Mesenteric fat pad (tissue), 1 donor: Measurements from ENCODE around the gene GSE1. TPM values are rescaled to one million over a fixed set of nuclear protein-coding genes. Genes with fewer than 3 reads are reported as not detected.

Source experiments
- DNase-seq: peaks from one replicate; pipeline ENCODE4 v3.0.0-alpha.2; 2020; ENCODE audit warnings: low spot score
- total RNA-seq: library from RNA; stranded (reverse); fragmentation: NEBNext Ultra II Directional; extraction: Animal tissue kit (Norgen Biotek cat#: 25700); gene quantifications from one replicate; pipeline ENCODE4 v1.2.1, GENCODE V29; 2021
- donor health status: DM: yes; HTN: yes; CAD: no.

Gene GSE1
- total RNA-seq, 1 donor from 2014 or later: 129 TPM

DNA sequence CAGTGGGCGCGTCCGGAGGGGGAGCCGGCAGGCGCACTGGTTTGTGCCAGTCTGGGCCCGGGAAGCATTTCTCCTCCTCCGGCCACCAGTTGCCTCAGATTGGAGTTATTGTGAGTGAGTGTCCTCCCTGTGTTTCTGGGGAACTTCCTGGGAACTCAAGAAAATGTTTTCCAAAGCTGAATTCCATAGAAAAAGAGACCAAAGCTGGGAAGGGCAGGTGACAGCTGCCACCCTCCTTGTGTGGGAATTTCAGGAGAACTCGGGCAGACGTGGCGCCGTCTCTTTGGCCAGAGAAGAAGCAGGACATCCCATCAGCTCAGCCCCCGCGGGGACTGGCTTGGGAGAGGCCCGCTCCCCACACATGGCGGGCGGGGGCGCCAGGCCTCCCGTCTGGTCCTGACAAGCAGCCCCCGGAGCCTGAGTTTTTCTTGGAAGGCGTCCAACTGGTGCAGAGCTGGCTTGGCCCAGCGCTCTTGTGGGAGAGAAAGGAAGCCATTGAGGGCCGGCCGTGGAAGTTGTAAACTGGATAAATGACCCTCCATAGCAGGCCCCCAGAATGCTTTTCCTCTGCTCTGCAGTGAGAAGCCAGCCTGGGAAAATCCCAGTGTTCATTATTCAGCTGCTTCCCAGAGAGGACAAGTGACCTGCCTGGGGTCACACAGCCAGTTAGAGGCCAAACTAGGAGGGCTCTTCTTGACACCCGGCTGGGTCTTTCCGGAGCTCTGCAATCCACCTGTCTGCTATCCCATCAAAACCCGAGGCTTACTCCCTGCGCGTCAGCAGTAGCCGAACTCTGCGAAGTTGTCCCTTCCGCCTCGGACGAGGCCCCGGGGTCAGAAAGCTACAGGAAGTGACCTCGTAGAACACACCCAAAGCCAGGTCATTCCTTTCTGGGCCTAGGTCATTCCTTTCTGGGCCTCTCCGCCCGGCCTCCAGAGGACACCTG lies 39.2 kb upstream of the GSE1 start:
- DNase-seq: no peak

DNA sequence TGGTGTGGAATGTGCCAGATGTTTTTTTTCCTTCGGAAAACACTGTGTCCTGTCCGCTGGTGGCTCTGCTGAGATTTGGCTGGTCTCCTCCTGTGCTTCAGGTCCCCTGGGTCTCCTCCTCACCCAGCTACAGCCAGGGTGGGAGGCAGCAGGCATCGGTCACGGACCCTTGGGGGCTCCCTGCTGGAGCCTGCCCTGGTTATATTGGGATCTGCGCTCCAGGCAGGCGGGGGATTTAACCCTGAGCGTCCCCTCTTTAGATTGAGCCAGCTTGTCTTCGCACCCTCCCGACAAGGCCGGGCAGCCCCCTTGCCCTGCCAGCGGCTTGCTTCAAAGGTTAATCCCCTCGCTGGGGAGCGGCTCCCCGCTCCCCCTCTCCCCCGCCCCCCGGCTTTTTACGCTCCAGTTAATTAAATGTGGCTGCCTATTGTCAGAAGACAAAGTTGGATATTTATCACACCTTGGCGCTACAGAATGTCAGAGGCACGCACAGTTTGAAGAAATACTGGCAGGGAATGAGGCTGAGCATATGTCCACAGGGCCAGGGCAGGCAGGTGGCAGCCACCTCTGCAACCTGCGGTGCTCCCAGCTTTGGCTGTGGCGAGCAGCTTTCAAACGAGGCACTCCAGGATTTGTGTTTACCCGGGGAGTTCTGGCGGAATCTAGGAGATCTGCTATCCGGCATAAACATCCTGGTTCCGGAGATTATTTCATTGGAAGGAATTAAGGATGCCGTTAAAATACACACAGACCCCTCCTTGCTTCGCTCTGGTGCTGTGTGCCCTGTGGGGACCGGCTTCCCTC lies 38.2 kb upstream of the GSE1 start:
- no peak for DNase-seq

DNA sequence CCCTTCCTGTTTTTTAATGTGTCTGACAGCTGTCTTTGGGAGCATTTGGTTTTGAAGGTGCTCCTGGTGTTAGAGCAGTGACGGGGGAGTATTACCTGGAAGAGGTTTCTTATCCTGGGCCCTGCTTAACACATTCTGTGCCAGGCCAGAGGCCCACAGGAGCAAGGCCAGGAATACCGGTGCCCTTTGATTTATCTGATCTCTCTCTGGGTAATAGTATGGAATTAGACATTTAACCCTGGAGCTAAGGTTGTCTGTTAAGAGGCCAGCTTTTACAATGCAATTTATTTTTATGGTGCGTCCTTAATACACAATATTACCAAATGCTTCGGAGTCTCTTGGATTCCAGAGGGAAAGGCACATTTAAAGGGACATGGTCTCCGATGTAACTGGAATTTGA lies 37.2 kb upstream of the GSE1 start:
- no peak for DNase-seq

DNA sequence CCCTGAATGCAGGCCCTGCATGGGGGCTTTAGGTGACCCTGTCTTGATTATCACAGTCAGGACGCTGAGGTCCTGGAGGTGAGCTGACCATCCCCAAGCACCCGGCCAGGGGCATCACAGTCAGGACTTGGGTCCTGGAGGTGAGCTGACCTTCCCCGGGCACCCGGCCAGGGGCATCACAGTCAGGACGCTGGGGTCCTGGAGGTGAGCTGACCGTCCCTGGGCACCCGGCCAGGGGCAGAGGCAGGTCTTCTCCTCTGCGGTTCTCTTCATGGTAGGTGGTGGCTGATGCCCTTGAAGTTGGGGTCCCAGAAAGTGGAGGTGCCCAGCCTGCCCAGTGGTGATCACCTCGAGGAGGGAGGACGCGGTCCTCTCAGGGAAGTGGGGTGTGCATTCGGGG lies 36.2 kb upstream of the GSE1 start:
- DNase-seq: no peak

DNA sequence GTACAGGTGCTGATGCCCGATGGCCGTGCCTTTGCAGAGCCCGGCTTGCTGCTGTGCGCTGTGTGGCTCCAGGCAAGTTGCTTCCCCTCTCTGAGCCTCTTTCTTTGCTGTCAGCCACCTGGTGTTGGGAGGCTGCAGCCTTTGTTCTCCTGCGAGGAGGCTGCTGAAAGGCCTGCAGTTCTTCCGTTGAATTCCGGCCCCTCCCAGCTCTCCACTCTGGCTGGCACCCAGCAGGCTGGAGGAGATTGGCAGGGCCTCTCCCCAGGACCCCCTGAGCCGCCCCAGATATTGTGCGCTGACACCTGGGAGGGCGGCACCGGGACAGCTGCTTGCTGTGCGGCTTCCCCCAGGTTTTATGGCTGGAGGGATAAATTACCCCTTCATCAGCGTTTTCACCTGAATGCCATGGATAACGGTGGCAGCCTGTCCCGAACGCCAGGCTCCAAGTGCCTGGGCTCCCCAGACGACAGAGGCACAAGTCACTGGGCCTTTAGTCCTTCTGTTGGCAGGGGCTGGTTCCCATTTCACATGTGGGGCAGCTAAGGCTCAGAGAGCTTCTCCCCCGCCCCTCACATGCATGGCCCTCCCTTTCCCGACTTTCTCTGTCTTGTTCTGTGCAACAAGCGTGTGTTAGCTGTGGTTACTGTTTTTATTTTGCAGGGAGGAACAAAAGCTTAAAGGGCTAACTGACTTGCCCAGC lies 35.1 kb upstream of the GSE1 start:
- DNase-seq: no peak

DNA sequence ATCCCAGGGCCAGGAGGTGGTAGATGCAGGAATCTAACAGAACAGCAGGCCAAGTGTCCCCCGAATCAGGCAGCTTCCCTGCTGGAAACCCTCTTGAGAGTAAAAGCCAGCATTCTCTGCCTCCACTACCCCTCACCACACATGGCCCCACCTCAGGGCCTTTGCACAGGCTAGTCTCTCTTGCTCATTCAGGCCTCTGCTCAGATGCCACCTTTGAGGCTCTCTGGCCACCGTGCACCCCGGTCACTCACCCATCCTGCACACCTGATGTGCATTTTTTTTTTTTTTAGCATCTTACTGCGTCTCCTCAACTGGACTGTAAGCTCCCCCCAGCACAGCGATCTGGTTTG lies 34.5 kb upstream of the GSE1 start:
- no peak for DNase-seq

DNA sequence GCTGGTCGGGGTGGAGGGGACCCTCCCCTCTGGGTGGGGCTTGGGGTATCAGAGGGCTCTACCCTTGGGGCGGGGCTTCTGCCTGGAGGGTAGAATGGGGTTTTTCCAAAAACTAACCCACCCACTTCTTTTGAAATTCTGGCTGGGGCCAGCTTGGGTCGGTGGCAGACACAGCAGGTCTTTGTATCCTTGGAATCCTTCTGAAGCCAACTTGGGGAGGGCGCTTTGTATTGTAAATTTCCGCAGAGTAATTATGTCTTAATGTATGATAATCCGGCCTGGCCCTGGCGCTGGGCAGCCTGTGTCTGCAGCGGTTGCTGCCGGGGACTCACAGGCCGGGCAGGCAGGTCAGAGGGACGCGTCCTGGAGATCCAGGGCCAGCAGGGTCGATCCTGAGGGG lies 33.9 kb upstream of the GSE1 start:
- DNase-seq: no peak

DNA sequence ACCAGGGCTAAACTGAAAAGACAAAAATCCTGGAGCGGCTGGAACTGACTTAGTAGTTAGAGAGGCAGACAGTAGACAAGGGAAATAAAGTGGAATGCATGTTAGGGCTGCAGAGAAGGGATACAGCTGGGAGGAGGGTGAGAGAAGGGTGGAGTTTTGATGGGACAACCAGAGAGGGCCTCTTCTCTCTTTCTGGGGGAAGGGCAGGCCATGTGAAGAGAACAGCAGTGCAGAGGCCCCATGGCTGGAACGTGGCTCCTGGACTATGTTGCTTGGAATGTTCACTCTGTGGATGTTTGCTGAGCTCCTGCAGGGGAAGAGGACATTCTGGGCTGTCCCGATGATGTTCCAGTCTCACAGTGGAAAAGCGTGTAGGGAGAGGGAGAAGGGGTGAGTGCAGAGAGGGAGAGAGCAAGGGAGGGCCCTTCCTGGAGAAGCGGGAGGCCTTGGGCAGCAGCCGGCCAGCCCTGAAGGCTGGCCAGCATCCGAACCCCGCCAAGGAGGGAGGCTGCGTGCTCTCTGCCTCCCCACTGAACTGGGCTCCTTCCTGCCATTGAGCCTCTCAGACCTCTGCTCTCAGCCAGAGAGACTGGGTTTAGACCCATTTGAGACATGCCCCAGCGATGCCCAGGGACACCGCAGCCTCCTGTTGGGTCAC lies 33.1 kb upstream of the GSE1 start:
- no peak for DNase-seq

DNA sequence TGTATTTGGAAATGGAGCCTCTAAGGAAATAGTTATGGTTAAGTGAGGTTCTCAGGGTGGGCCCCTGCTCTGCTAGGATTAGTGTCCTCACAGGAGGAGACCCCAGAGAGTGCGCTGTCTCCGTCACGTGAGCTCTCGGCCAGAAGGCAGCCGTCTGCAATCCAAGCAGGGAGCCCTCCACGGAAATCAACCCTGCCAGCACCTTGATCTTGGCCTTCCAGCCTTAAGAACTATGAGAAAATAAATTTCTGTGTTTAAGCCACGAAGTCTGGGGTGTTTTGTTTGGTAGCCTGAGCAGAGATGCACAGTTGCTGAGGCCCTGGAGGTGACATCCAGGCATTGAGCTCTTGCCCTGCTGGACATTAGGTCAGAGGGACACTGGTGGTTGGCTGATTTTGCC lies 32.4 kb upstream of the GSE1 start:
- DNase-seq: no peak

DNA sequence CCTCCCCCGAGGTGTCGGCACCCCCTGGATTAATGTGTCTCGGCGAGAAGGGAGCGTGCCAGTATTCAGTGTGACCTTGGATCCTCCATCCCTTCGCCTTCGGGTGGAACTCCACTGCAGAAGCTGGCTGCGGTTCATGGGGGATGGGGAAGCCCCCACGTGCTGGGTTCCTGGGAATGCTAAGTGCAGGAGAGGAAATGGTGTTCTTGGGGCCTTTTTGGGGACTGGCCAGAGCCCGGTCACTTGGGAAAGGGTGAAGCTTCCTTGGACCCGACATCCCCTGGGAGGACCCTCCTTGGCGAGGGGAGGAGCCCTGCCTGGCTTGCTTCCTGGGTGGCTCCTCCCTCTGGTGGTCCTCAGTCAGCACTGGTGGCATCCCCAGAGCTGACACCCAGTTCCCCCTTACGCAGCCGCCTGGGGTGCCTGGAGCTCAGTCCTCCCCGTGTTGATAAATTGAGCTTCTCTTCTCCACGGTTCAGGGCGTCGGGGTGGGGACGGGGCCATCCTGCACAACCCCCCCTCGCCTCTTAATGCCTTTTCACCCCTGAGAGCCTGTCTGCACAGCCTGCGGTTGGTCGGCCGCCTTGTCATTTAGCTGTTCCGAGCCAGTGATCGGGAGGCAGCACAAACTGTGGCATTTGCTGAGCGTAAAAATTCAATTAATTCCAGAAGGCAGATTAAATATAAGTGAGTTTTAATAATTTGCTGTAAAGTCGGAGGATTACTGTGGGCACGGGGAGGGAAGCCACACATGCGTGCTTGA lies 30.7 kb upstream of the GSE1 start:
- no peak for DNase-seq

DNA sequence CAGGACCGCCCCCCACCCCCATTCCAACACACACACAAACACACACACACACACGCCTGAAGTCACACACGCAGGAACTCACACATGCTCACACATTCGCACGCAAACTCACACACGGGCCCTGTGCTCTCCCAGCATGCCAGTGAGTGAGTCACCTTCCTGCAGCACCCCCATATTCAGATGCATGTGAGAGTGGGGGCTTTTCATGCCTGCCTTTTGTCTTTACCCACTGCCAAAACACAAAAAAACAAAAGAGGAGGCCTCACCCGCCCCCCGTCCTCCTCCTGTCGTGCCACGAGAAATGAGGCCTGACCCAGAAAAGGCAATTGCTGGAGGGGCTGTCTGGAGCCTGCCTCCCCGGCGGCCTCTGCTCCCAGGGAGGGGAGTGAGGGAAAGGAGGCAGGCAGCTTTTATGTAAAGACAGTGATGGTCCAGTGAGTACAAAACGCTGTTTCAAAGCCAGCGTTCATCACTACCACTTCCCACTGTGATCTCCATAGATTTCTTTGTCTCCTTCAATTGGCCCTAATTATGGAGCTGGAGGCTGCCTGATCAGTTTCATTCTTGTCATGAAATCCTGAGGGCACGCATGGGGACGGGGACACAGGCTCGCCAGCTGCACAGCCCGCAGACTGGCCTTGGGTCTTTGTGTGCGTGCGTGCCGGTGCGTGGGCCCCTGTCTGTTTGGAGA lies 29.5 kb upstream of the GSE1 start:
- no peak for DNase-seq

DNA sequence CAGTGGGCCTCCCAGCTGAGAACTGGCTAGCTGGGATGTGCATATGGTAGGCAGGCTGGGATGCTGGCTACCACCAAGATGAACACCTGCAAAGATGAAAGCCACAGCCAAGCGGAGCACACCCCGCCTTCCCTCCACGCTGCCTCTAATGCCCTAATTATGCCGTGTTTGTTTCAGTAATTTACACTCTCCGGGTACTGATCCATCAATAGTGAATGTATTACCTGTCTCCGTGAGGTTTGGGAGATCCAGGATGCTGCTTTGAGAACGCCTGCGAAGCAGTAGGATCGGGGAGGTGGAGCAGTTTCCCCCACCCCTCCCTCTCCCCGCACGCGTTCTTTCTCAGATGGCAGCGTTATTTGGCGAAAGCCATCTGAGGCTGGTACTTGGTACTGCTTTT lies 28.9 kb upstream of the GSE1 start:
- no peak for DNase-seq

DNA sequence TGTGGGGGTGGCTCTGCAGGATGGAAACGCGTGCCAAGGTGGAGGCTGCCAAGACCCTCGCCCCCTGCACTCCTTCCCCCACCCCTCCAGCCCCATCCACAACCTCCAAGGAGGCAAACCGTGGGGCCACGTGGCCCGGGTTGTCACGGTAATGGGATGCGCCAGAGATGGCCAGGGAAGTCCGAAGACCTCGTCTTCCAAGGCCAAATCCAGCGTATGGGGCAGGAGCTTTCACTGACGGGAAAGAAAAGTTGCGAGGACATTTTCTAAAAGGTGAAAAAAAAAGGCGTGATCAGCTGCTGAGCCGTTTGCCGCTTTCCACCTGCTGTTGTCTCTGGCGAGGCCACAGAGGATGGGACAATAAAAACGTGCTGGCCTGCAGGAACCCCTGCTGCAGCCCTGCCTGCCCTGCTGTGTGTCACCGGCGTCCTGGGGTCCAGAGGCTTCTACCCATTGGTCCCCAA lies 28.3 kb upstream of the GSE1 start:
- DNase-seq: no peak

DNA sequence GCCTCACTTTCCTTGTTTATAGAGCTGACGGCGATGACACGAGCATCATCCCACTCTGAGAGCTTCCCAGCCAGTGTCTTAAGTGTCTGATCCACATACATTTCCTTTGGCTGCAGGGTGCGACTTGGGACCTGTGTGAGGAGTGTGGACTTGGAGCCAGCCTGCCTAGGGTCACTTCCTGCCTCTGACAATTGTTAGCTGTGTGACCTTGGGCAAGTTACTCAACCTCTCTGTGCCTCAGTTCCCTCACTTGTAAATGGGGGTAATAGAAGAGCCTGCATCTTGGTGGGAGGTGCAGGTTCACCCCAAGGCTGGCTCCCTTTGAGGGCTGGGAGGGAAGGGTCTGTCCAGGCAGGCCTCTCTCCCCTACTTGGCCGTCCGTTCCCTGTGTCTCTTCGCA lies 27.4 kb upstream of the GSE1 start:
- no peak for DNase-seq

DNA sequence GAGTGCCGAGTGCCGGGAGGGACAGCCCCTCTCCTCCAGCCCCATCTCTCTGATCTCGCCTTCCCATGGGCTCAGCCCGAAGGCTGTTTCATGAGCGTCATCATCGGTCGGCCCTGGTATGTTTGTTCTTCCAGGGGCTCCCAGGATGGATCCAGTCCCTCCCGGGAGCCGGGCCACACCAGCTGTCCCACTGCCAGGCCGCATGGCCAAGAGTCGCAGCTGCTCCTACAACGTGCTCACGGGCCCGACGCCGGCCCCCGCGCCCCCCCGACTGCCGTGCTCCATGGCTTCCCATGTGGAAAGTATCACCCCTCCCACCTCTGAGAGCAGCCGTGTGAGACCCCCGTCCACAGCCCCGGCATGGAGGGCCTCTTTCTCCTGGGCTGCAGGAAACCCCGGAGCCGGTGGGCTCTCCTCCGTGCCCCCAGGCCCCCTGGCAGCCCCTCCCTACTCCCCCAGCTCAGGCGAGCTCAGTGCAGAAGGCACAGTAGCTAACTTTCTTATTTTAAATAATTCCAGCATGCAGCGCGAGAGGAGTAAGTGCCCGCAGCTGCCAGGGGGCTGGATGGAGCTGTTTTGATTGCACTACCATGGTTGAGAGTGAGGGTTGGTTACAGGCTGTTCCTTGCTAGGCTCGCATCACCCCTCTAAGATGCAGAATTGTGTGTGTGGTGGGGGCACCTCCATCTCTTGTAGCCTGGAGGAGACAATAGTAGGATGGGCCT lies 26.6 kb upstream of the GSE1 start:
- DNase-seq: no peak

DNA sequence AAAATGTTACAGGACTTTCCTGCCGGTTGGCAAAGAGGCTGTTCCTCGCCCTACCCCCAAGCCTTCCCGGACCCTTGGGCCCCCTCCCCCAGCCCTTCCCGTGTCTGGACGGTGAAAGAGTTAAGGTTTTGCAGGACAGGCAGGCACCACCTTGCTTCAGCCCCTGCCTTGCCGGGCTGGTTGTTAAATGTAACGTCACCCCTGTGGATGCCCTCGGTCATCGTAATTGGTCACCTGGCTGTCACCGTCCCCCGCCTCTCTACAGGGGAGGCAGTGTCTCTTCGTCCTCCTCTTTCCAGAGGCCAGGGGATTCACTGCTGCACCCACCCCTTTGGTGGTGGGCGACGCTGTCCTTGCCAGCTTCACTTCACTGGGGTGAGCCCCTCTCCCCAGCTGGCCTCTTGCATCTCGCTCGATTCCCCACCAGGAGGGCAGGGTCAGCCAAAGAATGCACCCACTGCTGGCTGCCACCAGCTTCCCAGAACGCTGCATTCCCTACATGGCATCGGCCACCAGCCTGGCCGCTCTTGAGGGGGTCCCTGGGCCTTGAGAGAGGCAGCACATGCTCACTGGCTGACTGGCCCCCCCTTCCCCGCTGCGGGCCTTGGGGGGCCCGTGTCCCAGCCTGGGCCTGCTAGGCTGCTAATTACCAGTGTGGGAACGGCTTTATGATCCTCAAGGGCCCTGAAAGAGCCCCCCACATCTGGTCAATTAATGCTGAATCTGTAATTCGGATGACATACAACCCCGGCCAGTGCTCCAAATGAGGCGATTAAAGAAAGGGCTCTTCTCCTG lies 25.2 kb upstream of the GSE1 start:
- DNase-seq: no peak

DNA sequence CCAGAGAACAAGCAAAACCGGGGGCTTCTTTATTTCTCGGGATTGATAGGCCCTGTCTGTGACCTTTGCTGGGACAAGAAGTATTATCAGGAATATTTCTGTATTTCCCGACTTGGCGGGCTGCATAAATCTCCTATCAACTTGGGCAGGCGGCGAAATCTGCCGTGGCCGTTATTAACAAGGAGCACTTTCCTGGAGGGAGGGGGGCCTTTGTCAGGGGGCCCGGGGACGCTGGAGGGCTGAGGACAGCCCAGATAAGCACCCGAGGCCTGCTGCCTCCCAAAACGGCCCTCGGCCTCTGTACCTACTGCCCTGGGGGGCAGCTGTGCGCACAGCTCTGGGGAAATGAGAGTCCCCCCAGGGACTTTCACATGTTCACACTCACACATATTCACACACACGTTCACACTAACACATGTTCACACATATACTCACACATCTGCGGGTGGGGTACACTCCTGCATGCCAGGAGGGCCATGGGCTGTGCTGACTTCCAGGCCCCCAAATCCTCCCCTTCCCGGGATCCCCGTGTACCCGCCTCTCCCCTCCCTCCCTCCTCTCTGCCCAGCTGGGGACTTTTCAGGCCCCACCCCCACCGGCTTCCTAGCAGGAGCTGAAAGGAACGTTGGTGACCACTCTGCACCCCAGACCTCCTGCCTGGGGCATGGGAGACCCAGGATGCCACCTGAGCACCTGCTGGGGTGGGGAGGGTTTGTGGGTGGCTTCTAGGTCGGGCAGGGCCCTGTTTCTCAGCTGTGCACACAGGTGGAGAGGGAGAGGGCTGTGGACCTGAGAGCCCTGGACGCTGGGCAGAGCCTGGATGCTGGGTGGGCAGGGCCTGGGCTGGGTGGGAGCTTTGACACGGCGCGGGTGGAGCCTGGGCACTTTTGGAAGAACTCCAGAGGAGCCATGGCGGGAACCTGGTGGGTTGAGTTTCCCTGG lies 24.3 kb upstream of the GSE1 start:
- no peak for DNase-seq
